HAP-1 (cell line): Measurements from ENCODE around the gene FPR2.
A peak's percentile ranks its signal among the peaks of the same experiment; 100 is the strongest.

Experiments
- DNase-seq, 2 experiments: peaks; one replicate each; pipeline ENCODE4 v3.0.0-alpha.2; 2016 to 2020; ENCODE audit warnings: low spot score in 2 of 2
- H3K27me3 ChIP-seq: fragments of 250-450 bp; sonication (Bioruptor Pico); 2 replicates; pipeline ENCODE4 v1.5.1; 2020; ENCODE audit warnings: low read depth, mild to moderate bottlenecking, moderate library complexity
- H3K36me3 ChIP-seq: fragments of 250-450 bp; sonication (Bioruptor Pico); replicated peaks from 2 replicates; pipeline ENCODE4 v1.5.1; 2020; ENCODE audit warnings: mild to moderate bottlenecking
- H3K4me1 ChIP-seq: fragments of 250-450 bp; sonication (Bioruptor Pico); 2 replicates; pipeline ENCODE4 v1.5.1; 2020; ENCODE audit warnings: mild to moderate bottlenecking
- H3K4me3 ChIP-seq: fragments of 250-450 bp; sonication (Bioruptor Pico); 2 replicates; pipeline ENCODE4 v1.5.1; 2020; ENCODE audit warnings: mild to moderate bottlenecking, moderate library complexity
- H3K9me3 ChIP-seq: fragments of 250-450 bp; sonication (Bioruptor Pico); 2 replicates; pipeline ENCODE4 v1.5.1; 2020; ENCODE audit warnings: mild to moderate bottlenecking, moderate library complexity
- in situ Hi-C: fragments of 300-500 bp; cut with MboI; formaldehyde crosslinking; loops from 3 replicates; pipeline ENCODE4 v1.14.3; 2020; ENCODE audit warnings: low sequenced_read_pairs, inconsistent platforms, mixed read lengths

FPR2 gene, protein sequence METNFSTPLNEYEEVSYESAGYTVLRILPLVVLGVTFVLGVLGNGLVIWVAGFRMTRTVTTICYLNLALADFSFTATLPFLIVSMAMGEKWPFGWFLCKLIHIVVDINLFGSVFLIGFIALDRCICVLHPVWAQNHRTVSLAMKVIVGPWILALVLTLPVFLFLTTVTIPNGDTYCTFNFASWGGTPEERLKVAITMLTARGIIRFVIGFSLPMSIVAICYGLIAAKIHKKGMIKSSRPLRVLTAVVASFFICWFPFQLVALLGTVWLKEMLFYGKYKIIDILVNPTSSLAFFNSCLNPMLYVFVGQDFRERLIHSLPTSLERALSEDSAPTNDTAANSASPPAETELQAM

DNA sequence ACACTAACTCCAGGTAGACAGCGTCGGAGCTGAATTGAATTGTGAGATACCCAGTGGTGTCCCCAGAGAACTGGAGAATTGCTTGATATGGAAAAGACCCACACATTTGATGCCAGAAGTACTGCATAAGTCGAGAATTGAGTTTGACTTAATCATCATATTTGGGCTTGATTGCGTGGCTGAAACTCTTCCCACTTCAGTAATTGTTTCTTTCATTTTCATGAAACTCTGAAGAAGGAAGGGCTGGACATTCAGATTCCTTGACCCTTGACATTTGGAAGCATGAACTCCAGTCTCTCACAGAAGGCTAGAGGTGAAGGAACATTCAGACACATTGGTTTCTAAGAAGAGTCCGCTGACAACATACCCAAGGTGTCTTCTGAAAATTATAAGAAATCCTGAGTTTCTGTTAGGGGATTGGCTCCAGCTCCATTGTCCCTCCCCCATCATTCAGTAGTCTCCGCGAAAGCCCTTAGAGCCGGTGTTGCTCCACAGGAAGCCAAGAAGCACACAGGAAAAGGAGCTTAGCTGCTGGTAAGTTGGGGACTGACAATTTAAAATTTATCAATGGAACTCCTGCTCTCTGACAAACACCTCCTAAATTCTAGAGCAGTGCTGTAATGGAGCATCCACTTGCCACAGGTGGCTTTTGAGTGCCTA, at the start of gene FPR2:
Gene FPR2, plus strand, starts transcription at position 484 of the 660 bp plus-strand sequence. CDS start 7,479 bp downstream, outside the sequence.
- DNase-seq, result no peak
- in situ Hi-C loops, result no loop called here
- Histone ChIP-seq H3K4me1 (no peaks in the 10 kb centered on the region), H3K27me3 (no peaks in the 10 kb centered on the region), H3K36me3 (no peaks in the 10 kb centered on the region), H3K9me3 (no peaks in the 10 kb centered on the region), H3K4me3 (no peak within 1 kb of the TSS)

DNA sequence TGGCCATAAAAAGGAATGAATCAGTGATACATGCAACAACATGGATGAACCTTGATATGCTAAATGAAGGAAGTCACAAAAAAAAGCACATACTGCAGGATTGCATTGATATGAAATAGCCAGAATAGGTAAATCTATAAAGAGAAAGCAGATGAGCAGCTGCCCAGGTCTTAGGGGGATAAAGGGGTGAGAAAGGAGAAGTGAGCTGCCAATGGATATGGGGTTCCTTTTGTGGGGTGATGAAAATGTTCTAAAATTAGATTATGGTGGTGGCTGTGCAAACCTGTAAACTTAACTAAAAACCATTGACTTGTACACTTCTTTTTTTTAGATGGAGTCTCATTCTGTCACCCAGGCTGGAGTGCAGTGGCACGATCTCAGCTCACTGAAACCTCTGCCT, 49.3 kb upstream of the FPR2 start:
- H3K27me3 ChIP-seq, result 0 out of 2 replicates have a peak, but pooled peaks cover 6% of the 10 kb centered on the region
- H3K9me3 ChIP-seq, result no peaks in the 10 kb centered on the region
- H3K4me3 ChIP-seq, result no peak overlapping the region
- in situ Hi-C loops, result no loop called here
- no peak for DNase-seq
- H3K4me1 ChIP-seq, result no peaks in the 10 kb centered on the region
- 0 out of 2 replicates have a peak, but pooled peaks cover 2% of the 10 kb centered on the region for H3K36me3 ChIP-seq

- peak in 1 of 2 experiments; percentile 25 for DNase-seq
- H3K4me1 ChIP-seq, result no peaks in the 10 kb centered on the region
- in situ Hi-C loops, result no loop called here
- no peaks in the 10 kb centered on the region for H3K9me3 ChIP-seq
- H3K27me3 ChIP-seq, result 0 out of 2 replicates have a peak, but pooled peaks cover 6% of the 10 kb centered on the region
- H3K4me3 ChIP-seq, result no peak overlapping the region
- H3K36me3 ChIP-seq, result no peaks in the 10 kb centered on the region
Observed at GRCh38 chr19:51712461-51713081, 48.4 kb upstream of the FPR2 start.

- Histone ChIP-seq H3K4me3 (no peak overlapping the region), H3K4me1 (no peaks in the 10 kb centered on the region)
- in situ Hi-C loops, result no loop called here
Observed at GRCh38 chr19:51713319-51714285, 47.4 kb upstream of the FPR2 start.

DNA sequence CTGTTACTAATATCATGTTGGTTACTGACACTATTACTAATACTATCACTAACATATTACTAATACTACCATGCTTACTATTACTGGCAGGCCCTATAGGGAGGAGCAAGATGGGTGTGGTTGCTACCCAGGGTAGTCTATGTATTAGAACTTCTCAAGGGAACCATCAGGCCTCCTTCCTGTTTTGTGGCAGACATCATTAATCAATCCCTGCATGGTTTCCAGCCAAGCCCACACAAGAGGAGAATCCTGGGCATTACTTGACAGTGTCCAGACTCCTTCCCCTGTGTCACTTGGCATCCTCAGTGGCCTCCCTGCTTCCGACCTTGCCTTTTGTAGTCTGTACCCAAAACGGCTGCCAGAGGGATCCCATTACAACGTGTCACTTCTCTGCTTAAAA, 46.1 kb upstream of the FPR2 start:
- Histone ChIP-seq H3K9me3 (no peaks in the 10 kb centered on the region), H3K4me1 (no peaks in the 10 kb centered on the region), H3K27me3 (0 out of 2 replicates have a peak, but pooled peaks cover 6% of the 10 kb centered on the region), H3K4me3 (no peak overlapping the region), H3K36me3 (no peaks in the 10 kb centered on the region)
- in situ Hi-C loops, result no loop called here
- DNase-seq, result no peak

More at GRCh38 chr19:51713319-51714285, 47.4 kb upstream of the FPR2 start:
- H3K27me3 ChIP-seq, result 0 out of 2 replicates have a peak, but pooled peaks cover 6% of the 10 kb centered on the region
- H3K36me3 ChIP-seq, result no peaks in the 10 kb centered on the region
- no peaks in the 10 kb centered on the region for H3K9me3 ChIP-seq
- DNase-seq, result no peak

- no peak for DNase-seq
- H3K36me3 ChIP-seq, result no peaks in the 10 kb centered on the region
- in situ Hi-C loops, result no loop called here
- no peaks in the 10 kb centered on the region for H3K9me3 ChIP-seq
- H3K4me3 ChIP-seq, result no peak overlapping the region
- H3K27me3 ChIP-seq, result 0 out of 2 replicates have a peak, but pooled peaks cover 6% of the 10 kb centered on the region
- H3K4me1 ChIP-seq, result no peaks in the 10 kb centered on the region
Observed at GRCh38 chr19:51715850-51716249, 45.1 kb upstream of the FPR2 start.

DNA sequence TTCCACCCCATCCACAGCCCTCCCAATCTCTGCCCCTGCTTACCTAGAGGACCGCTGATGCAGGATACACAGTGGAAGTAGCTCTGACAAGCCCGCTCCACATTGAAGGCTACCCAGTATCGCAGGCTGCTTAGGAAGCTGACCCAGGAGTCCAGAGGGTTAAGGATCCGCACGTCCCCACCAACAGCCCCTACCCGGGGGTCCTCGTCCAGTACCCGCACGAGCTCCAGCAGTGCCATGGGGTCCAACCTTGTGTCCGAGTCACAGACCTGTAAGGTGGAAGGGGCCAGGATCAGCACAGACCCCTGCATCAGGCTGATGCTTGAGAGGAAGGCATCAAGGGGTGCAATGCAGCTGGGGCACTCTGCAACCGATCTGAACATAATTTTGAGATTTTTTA, 44.1 kb upstream of the FPR2 start:
- Histone ChIP-seq H3K4me1 (no peaks in the 10 kb centered on the region), H3K27me3 (no peaks in the 10 kb centered on the region; the same call in 1 of the 2 replicates), H3K9me3 (no peaks in the 10 kb centered on the region), H3K36me3 (no peaks in the 10 kb centered on the region), H3K4me3 (no peak overlapping the region)
- DNase-seq, result no peak
- in situ Hi-C loops, result no loop called here

DNA sequence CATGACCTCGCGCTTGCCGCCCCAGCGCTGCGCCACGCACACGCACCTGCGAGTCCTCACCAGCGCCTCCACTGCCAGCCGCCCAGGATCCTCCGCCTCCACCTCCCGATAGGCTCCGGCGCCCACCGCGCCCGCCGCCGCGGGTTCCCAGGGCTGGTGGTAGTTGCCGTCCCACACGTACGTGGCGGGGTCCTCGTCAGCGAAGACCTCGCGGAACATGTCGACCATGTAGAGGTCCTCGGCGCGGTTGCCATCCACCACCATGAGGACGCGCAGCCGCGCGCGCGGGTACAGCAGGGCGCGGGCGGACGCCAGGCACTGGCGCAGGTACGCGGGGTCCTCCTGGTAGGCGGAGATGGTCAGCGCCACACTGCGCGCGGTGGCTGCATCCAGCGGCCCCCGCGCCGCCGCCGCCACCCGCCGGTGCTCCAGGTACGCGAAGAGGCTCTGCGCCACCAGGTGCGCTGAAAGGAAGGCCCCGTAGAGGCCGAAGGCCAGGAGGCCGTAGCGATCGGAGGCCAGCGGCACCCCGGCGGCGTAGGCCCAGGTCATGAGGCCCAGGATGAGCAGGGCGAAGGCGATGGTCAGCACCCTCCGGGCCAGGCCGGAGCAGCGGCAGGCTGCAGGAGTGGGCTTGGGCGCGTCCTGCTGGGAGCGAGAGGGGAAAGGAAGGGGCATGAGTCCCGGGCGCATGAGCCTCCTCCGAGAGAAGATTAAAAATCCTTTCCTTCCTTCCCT, 41.6 kb upstream of the FPR2 start:
- H3K9me3 ChIP-seq, result no peaks in the 10 kb centered on the region
- in situ Hi-C loops, result no loop called here
- no peaks in the 10 kb centered on the region for H3K36me3 ChIP-seq
- no peak overlapping the region for H3K4me3 ChIP-seq
- H3K4me1 ChIP-seq, result no peaks in the 10 kb centered on the region
- peaks cover 8% of the 10 kb centered on the region for H3K27me3 ChIP-seq
- DNase-seq, result no peak

- H3K27me3 ChIP-seq, result peaks cover 14% of the 10 kb centered on the region
- no peaks in the 10 kb centered on the region for H3K9me3 ChIP-seq
- H3K4me1 ChIP-seq, result no peaks in the 10 kb centered on the region
- H3K4me3 ChIP-seq, result no peak overlapping the region
- in situ Hi-C loops, result no loop called here
- no peaks in the 10 kb centered on the region for H3K36me3 ChIP-seq
- no peak for DNase-seq
Observed at GRCh38 chr19:51721905-51722304, 39.1 kb upstream of the FPR2 start.

- in situ Hi-C loops, result no loop called here
- H3K27me3 ChIP-seq, result peaks cover 14% of the 10 kb centered on the region
Observed at GRCh38 chr19:51722492-51722891, 38.5 kb upstream of the FPR2 start.

DNA sequence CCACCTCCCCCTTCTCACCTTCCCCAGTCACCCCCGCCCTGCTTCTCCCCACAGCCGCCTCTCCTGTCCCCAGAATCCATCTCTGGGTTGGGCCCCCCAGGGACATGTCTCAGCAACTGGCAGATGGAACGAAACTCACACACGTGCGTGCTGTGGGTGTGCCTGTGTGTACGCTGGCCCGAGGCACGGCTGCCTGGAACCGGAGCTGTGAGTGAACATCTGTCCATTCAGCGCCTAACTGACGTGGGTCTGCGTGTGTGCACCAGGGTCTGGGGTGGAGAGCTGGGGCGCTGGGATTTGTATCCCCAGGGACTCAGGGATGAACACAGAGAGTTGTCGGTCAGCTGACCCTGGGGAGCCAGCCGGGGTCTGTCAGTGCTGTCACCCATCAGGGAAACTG, 36.4 kb upstream of the FPR2 start:
- H3K27me3 ChIP-seq, result peaks cover 14% of the 10 kb centered on the region
- in situ Hi-C loops, result no loop called here
- H3K4me1 ChIP-seq, result no peaks in the 10 kb centered on the region

More at GRCh38 chr19:51722492-51722891, 38.5 kb upstream of the FPR2 start:
- Histone ChIP-seq H3K4me1 (no peaks in the 10 kb centered on the region), H3K36me3 (no peaks in the 10 kb centered on the region), H3K4me3 (no peak overlapping the region), H3K9me3 (no peaks in the 10 kb centered on the region)
- DNase-seq, result no peak

DNA sequence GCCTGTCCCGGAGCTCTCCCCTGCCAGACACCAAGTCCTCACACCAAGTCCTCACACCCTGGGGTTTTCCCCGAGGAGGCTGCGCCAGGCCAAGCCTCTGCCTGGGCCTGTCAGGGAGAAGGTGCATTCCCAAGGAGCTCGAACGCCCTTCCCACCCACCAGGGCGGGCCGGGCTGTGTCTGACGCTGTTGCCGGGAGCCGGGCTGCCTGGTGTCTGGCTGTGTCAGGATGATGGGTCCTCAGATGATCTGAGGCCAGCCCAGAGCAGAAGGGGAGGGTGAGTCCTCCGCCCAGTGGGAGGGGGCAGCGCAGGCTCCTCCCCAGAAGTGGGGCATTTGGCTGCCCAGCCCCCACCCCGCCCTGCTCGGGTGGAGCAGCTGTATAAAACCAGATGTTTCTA, 34.9 kb upstream of the FPR2 start:
- Histone ChIP-seq H3K9me3 (no peaks in the 10 kb centered on the region), H3K27me3 (peaks cover 14% of the 10 kb centered on the region), H3K36me3 (no peaks in the 10 kb centered on the region), H3K4me1 (no peaks in the 10 kb centered on the region), H3K4me3 (no peak overlapping the region)
- in situ Hi-C loops, result no loop called here
- peak in 1 of 2 experiments; percentile 10 for DNase-seq

More for the DNA sequence above, 36.4 kb upstream of the FPR2 start:
- no peaks in the 10 kb centered on the region for H3K9me3 ChIP-seq
- H3K4me3 ChIP-seq, result no peak overlapping the region
- H3K36me3 ChIP-seq, result no peaks in the 10 kb centered on the region
- DNase-seq, result no peak
